ENCODE data around the gene C2orf76. TPM values are rescaled to one million over a fixed set of nuclear protein-coding genes. Genes with fewer than 3 reads are reported as not detected.

Gene C2orf76
- total RNA-seq, 2 experiments from 2014 or later = 15.4 to 17.7 TPM

- no peaks in the 10 kb centered on the region for H3K9me3 ChIP-seq (ENCODE audit: low read length)
- H3K4me1 ChIP-seq (ENCODE audit: insufficient read depth, low read length, poor library complexity, severe bottlenecking) = no peaks in the 10 kb centered on the region
- H2AFZ ChIP-seq (ENCODE audit: low read length) = no peak overlapping the region
- H3K79me2 ChIP-seq (ENCODE audit: insufficient read depth, low read depth, low read length) = no peaks in the 10 kb centered on the region
- intact Hi-C loops (cut with micrococcal nuclease; ENCODE audit: unreplicated experiment) = no loop called here
- H3K4me3 ChIP-seq (ENCODE audit: low read depth, low read length, poor library complexity, severe bottlenecking) = no peak overlapping the region
- H3K9me2 ChIP-seq (ENCODE audit: insufficient read depth, low read length) = no peaks in the 10 kb centered on the region
- no TSS peak for BruUV-seq (replicated peaks)
- H3K27ac ChIP-seq (ENCODE audit: low read depth, low read length, poor library complexity, severe bottlenecking) = no peak overlapping the region
- H3K4me2 ChIP-seq (ENCODE audit: low read length) = no peak overlapping the region
- TF ChIP-seq EZH2phosphoT487 (IDR thresholded peaks at IDR 0.05; ENCODE audit: borderline replicate concordance, low read depth, low read length) (no peak), CTCF (conservative IDR thresholded peaks at IDR 0.05; ENCODE audit: low read length) (no peak)
- CTCF ChIA-PET (ENCODE audit: unreplicated experiment) = no interaction called here
- POLR2A ChIA-PET = interaction anchor here (0.6 to 1.6 kb wide), 2 partner anchors 19 to 29 kb away, joined by 4 to 5 read pairs; no protein-coding TSS in a partner anchor
- no peak for DNase-seq (ENCODE audit: low spot score)
- H3K36me3 ChIP-seq (ENCODE audit: insufficient read depth, low read length) = no peaks in the 10 kb centered on the region
- no peaks in the 10 kb centered on the region for H4K20me1 ChIP-seq (ENCODE audit: insufficient read depth, low read length)
These were observed 84.3 kb downstream of the C2orf76 start for GRCh38 chr2:119282146-119282995.

- intact Hi-C loops (cut with micrococcal nuclease; ENCODE audit: unreplicated experiment) = no loop called here
- no peaks in the 10 kb centered on the region for H3K79me2 ChIP-seq (ENCODE audit: insufficient read depth, low read depth, low read length)
- H3K9me3 ChIP-seq (ENCODE audit: low read length) = no peaks in the 10 kb centered on the region
- no peak overlapping the region for H3K27ac ChIP-seq (ENCODE audit: low read depth, low read length, poor library complexity, severe bottlenecking)
- POLR2A ChIA-PET = interaction anchor here (0.7 to 1.6 kb wide), 4 partner anchors 9 to 1101 kb away, joined by 3 to 4 read pairs (median 3); no protein-coding TSS in a partner anchor
- no peaks in the 10 kb centered on the region for H4K20me1 ChIP-seq (ENCODE audit: insufficient read depth, low read length)
- no peak overlapping the region for H2AFZ ChIP-seq (ENCODE audit: low read length)
- no peak for TF ChIP-seq EZH2phosphoT487 (IDR thresholded peaks at IDR 0.05; ENCODE audit: borderline replicate concordance, low read depth, low read length)
- TF ChIP-seq CTCF (conservative IDR thresholded peaks at IDR 0.05; ENCODE audit: low read length) = no peak
- DNase-seq (ENCODE audit: low spot score) = no peak
- H3K9me2 ChIP-seq (ENCODE audit: insufficient read depth, low read length) = no peaks in the 10 kb centered on the region
- BruUV-seq (replicated peaks) = no TSS peak
- CTCF ChIA-PET (ENCODE audit: unreplicated experiment) = no interaction called here
- no peak overlapping the region for H3K4me3 ChIP-seq (ENCODE audit: low read depth, low read length, poor library complexity, severe bottlenecking)
- H3K4me1 ChIP-seq (ENCODE audit: insufficient read depth, low read length, poor library complexity, severe bottlenecking) = no peaks in the 10 kb centered on the region
- no peak overlapping the region for H3K4me2 ChIP-seq (ENCODE audit: low read length)
- H3K36me3 ChIP-seq (ENCODE audit: insufficient read depth, low read length) = no peaks in the 10 kb centered on the region
These were observed 86.0 kb downstream of the C2orf76 start for GRCh38 chr2:119280680-119281079.

GRCh38 chr2:119279666-119280065 is 87.0 kb downstream of the C2orf76 start:
- no peak for TF ChIP-seq EZH2phosphoT487 (IDR thresholded peaks at IDR 0.05; ENCODE audit: borderline replicate concordance, low read depth, low read length)
- no peak for TF ChIP-seq CTCF (conservative IDR thresholded peaks at IDR 0.05; ENCODE audit: low read length)
- H3K4me2 ChIP-seq (ENCODE audit: low read length) = no peak overlapping the region
- BruUV-seq (replicated peaks) = no TSS peak
- no peaks in the 10 kb centered on the region for H3K9me3 ChIP-seq (ENCODE audit: low read length)
- intact Hi-C loops (cut with micrococcal nuclease; ENCODE audit: unreplicated experiment) = no loop called here
- H2AFZ ChIP-seq (ENCODE audit: low read length) = no peak overlapping the region
- H3K36me3 ChIP-seq (ENCODE audit: insufficient read depth, low read length) = no peaks in the 10 kb centered on the region
- H3K4me1 ChIP-seq (ENCODE audit: insufficient read depth, low read length, poor library complexity, severe bottlenecking) = no peaks in the 10 kb centered on the region
- ChIA-PET CTCF (ENCODE audit: unreplicated experiment) (interaction anchor here (0.6 kb wide), 1 partner anchor 254 kb away, joined by 3 read pairs; no protein-coding TSS in a partner anchor), POLR2A (interaction anchor here (0.6 to 1.1 kb wide), 3 partner anchors 11 to 210 kb away, joined by 3 to 5 read pairs (median 3); no protein-coding TSS in a partner anchor)
- H3K27ac ChIP-seq (ENCODE audit: low read depth, low read length, poor library complexity, severe bottlenecking) = no peak overlapping the region
- no peaks in the 10 kb centered on the region for H3K9me2 ChIP-seq (ENCODE audit: insufficient read depth, low read length)
- no peak overlapping the region for H3K4me3 ChIP-seq (ENCODE audit: low read depth, low read length, poor library complexity, severe bottlenecking)
- no peak for DNase-seq (ENCODE audit: low spot score)
- no peaks in the 10 kb centered on the region for H3K79me2 ChIP-seq (ENCODE audit: insufficient read depth, low read depth, low read length)
- no peaks in the 10 kb centered on the region for H4K20me1 ChIP-seq (ENCODE audit: insufficient read depth, low read length)
